ENCODE measurements around the gene BACE2.

BACE2 gene

GRCh38 chr21:41322496-41323382 is 154.8 kb downstream of the BACE2 start:
- DNase-seq (ENCODE audit: low read depth): no peak

- no peak for DNase-seq (ENCODE audit: low read depth)
Observed at GRCh38 chr21:41325138-41325912, 157.4 kb downstream of the BACE2 start.

GRCh38 chr21:41326414-41327080 is 158.6 kb downstream of the BACE2 start:
- DNase-seq (ENCODE audit: low read depth): no peak

- DNase-seq (ENCODE audit: low read depth): no peak
Observed at GRCh38 chr21:41327753-41328152, 159.8 kb downstream of the BACE2 start.

GRCh38 chr21:41328660-41329607 is 161.0 kb downstream of the BACE2 start:
- DNase-seq (ENCODE audit: low read depth): no peak

Data from GM04504 (cell line).